NB4 (cell line): Measurements from ENCODE around the gene UBALD2.
"Not testable (repeated sequence)": the region's sequence is repeated elsewhere in the genome, so short reads cannot be mapped to it uniquely, and the experiment has no call there.

Experiments used
- DNase-seq: peaks from one replicate; pipeline ENCODE4 v3.0.0; 2010; ENCODE audit warnings: low read depth
- H3K4me3 ChIP-seq: one replicate; pipeline ENCODE4 v1.5.1; 2011; ENCODE audit warnings: mild to moderate bottlenecking, low read depth, low read length, moderate library complexity
- MYC ChIP-seq: IDR thresholded peaks from 2 replicates; pipeline ENCODE4 v1.6.1; 2011; ENCODE audit warnings: low read depth, low read length
- POLR2A ChIP-seq: IDR thresholded peaks from 2 replicates; pipeline ENCODE4 v1.6.1; 2011; ENCODE audit warnings: mild to moderate bottlenecking; ENCODE audit not compliant: insufficient read length; ENCODE audit errors: extremely low read depth
- TF ChIP-seq, protein P1 (sequence below): IDR thresholded peaks from one replicate; pipeline ENCODE4 v1.5.1; 2012; ENCODE audit warnings: low read depth, low read length
- TF ChIP-seq, protein P2 (sequence below): IDR thresholded peaks from 2 replicates; pipeline ENCODE4 v1.6.1; 2011; ENCODE audit warnings: low read depth, low read length

The UBALD2 gene

DNA sequence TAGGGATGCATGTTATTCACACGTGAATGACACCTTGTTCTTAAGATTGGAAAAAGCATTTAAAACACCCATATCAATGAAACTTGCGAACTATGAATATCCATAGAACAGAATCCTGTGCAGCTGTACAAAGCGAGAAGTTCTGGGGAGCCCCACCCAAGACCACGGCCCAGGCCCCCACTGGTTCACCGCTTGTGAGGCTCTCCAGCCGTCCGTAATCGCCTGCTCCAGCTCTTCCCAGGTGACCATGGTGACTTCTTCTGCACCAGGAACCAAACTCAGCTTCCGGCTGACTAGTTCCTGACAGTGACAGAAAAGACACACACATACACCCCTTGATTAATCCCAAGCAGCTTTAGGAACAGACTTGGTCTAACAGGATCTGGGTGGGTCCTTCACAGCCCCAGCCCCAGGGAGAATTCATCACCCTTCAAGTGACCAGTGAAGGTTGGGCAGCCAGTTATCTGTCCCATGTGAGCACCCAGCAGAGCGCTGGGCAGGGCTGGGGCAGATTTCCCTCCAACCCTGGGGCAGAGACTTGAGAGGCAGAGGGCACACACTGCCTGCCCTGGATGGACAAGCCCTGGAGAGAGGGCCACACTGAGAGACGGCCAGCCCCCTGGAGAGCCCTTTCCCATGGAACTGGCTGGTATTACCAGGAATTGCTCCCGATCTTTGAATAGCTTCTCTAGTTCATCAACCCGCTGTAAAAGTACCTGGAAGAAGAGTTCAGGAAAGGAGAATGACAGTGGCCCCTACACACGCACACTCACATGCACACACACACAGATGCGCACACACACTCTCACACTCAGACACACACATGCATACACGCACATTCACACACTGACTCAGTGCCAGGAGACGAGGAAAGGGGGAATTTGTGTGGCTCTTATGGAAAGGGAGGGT lies 39.3 kb downstream of the UBALD2 start:
- H3K4me3 ChIP-seq: no peak overlapping the region
- TF ChIP-seq, protein P1, sequence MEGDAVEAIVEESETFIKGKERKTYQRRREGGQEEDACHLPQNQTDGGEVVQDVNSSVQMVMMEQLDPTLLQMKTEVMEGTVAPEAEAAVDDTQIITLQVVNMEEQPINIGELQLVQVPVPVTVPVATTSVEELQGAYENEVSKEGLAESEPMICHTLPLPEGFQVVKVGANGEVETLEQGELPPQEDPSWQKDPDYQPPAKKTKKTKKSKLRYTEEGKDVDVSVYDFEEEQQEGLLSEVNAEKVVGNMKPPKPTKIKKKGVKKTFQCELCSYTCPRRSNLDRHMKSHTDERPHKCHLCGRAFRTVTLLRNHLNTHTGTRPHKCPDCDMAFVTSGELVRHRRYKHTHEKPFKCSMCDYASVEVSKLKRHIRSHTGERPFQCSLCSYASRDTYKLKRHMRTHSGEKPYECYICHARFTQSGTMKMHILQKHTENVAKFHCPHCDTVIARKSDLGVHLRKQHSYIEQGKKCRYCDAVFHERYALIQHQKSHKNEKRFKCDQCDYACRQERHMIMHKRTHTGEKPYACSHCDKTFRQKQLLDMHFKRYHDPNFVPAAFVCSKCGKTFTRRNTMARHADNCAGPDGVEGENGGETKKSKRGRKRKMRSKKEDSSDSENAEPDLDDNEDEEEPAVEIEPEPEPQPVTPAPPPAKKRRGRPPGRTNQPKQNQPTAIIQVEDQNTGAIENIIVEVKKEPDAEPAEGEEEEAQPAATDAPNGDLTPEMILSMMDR: no peak
- TF ChIP-seq MYC (no peak), POLR2A (no peak)
- TF ChIP-seq, protein P2, sequence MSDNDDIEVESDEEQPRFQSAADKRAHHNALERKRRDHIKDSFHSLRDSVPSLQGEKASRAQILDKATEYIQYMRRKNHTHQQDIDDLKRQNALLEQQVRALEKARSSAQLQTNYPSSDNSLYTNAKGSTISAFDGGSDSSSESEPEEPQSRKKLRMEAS: no peak
- DNase-seq: no peak

- H3K4me3 ChIP-seq, DNase-seq: not testable (repeated sequence)
Measured at GRCh38 chr17:76305135-76305454, 39.9 kb downstream of the UBALD2 start.

GRCh38 chr17:76307299-76307965 lies 42.3 kb downstream of the UBALD2 start:
- TF ChIP-seq, protein P1: no peak
- no peak for TF ChIP-seq POLR2A
- TF ChIP-seq, protein P2: no peak
- H3K4me3 ChIP-seq: no peak overlapping the region
- DNase-seq: no peak

- no peak for DNase-seq
- no peak for TF ChIP-seq POLR2A
- TF ChIP-seq, protein P2: no peak
- no peak for TF ChIP-seq MYC
- TF ChIP-seq, protein P1: no peak
- H3K4me3 ChIP-seq: no peak within 1 kb of the TSS
Measured at GRCh38 chr17:76307966-76308338, 42.8 kb downstream of the UBALD2 start, which contains the start of gene QRICH2. Gene QRICH2 (minus strand): TSS chr17:76308276. CDS start chr17:76307998, 278 bp downstream.

- no peak for TF ChIP-seq MYC
- TF ChIP-seq POLR2A: no peak
- TF ChIP-seq, protein P1: no peak
- TF ChIP-seq, protein P2: no peak
- no peak for DNase-seq
- H3K4me3 ChIP-seq: no peak overlapping the region
Measured at GRCh38 chr17:76309461-76309860, 44.3 kb downstream of the UBALD2 start.

- no peak overlapping the region for H3K4me3 ChIP-seq
- TF ChIP-seq, protein P1: no peak
- TF ChIP-seq MYC (no peak), POLR2A (no peak)
- TF ChIP-seq, protein P2: no peak
- DNase-seq: no peak
Measured at GRCh38 chr17:76312735-76313134, 47.6 kb downstream of the UBALD2 start.
